HL-60 (cell line): ENCODE measurements around the gene C15orf61.

Experiments
- DNase-seq, 2 experiments: peaks; one replicate each; pipeline ENCODE4 v3.0.0-alpha.2; 2010 to 2020; ENCODE audit warnings: low read depth in 1 of 2, low spot score in 1 of 2
- H3K27ac ChIP-seq: fragments of 250-450 bp; sonication (Bioruptor Pico); replicated peaks from 2 replicates; pipeline ENCODE4 v1.5.1; 2020; ENCODE audit warnings: mild to moderate bottlenecking, moderate library complexity
- H3K27me3 ChIP-seq: fragments of 250-450 bp; sonication (Bioruptor Pico); 2 replicates; pipeline ENCODE4 v1.5.1; 2021; ENCODE audit warnings: mild to moderate bottlenecking, moderate library complexity; ENCODE audit not compliant: insufficient read depth, poor library complexity, severe bottlenecking
- H3K4me3 ChIP-seq: replicated peaks from 2 replicates; pipeline ENCODE4 v1.5.1; 2011; ENCODE audit warnings: mild to moderate bottlenecking, control low read depth, low read length; ENCODE audit not compliant: insufficient read depth
- GABPA ChIP-seq: IDR thresholded peaks from 2 replicates; pipeline ENCODE4 v1.6.1; 2012; ENCODE audit warnings: low read depth
- POLR2AphosphoS5 ChIP-seq: IDR thresholded peaks from 2 replicates; pipeline ENCODE4 v1.6.1; 2012; ENCODE audit warnings: low read depth
- SPI1 ChIP-seq: IDR thresholded peaks from 2 replicates; pipeline ENCODE4 v1.6.1; 2012; ENCODE audit warnings: low read depth, mild to moderate bottlenecking, borderline replicate concordance
- TF ChIP-seq, protein P1 (sequence below): IDR thresholded peaks from one replicate; pipeline ENCODE4 v1.5.1; 2011; ENCODE audit warnings: low read length, control low read depth, inconsistent platforms; ENCODE audit not compliant: insufficient read depth
- TF ChIP-seq, protein P2 (sequence below): IDR thresholded peaks from 2 replicates; pipeline ENCODE4 v1.6.1; 2012; ENCODE audit warnings: low read depth; ENCODE audit not compliant: insufficient replicate concordance

C15orf61 gene

GRCh38 chr15:67542420-67543347, 21.8 kb downstream of the C15orf61 start, which contains the start of gene MAP2K5:
Gene MAP2K5 (plus strand): TSS chr15:67542703. CDS start chr15:67543336, 633 bp downstream.
- Histone ChIP-seq H3K4me3 (peak within 1 kb of the TSS; percentile 72), H3K27ac (peak within 1 kb of the TSS; percentile 94), H3K27me3 (no peaks in the 10 kb centered on the region)
- no peak for TF ChIP-seq SPI1
- TF ChIP-seq GABPA, result peak; percentile 90
- TF ChIP-seq, protein P1, sequence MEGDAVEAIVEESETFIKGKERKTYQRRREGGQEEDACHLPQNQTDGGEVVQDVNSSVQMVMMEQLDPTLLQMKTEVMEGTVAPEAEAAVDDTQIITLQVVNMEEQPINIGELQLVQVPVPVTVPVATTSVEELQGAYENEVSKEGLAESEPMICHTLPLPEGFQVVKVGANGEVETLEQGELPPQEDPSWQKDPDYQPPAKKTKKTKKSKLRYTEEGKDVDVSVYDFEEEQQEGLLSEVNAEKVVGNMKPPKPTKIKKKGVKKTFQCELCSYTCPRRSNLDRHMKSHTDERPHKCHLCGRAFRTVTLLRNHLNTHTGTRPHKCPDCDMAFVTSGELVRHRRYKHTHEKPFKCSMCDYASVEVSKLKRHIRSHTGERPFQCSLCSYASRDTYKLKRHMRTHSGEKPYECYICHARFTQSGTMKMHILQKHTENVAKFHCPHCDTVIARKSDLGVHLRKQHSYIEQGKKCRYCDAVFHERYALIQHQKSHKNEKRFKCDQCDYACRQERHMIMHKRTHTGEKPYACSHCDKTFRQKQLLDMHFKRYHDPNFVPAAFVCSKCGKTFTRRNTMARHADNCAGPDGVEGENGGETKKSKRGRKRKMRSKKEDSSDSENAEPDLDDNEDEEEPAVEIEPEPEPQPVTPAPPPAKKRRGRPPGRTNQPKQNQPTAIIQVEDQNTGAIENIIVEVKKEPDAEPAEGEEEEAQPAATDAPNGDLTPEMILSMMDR, result no peak
- TF ChIP-seq, protein P2, sequence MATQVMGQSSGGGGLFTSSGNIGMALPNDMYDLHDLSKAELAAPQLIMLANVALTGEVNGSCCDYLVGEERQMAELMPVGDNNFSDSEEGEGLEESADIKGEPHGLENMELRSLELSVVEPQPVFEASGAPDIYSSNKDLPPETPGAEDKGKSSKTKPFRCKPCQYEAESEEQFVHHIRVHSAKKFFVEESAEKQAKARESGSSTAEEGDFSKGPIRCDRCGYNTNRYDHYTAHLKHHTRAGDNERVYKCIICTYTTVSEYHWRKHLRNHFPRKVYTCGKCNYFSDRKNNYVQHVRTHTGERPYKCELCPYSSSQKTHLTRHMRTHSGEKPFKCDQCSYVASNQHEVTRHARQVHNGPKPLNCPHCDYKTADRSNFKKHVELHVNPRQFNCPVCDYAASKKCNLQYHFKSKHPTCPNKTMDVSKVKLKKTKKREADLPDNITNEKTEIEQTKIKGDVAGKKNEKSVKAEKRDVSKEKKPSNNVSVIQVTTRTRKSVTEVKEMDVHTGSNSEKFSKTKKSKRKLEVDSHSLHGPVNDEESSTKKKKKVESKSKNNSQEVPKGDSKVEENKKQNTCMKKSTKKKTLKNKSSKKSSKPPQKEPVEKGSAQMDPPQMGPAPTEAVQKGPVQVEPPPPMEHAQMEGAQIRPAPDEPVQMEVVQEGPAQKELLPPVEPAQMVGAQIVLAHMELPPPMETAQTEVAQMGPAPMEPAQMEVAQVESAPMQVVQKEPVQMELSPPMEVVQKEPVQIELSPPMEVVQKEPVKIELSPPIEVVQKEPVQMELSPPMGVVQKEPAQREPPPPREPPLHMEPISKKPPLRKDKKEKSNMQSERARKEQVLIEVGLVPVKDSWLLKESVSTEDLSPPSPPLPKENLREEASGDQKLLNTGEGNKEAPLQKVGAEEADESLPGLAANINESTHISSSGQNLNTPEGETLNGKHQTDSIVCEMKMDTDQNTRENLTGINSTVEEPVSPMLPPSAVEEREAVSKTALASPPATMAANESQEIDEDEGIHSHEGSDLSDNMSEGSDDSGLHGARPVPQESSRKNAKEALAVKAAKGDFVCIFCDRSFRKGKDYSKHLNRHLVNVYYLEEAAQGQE, result peak; percentile 21
- TF ChIP-seq POLR2AphosphoS5, result peak; percentile 71
- DNase-seq, result peak; percentile 66 to 83

GRCh38 chr15:67543348-67543718, 22.4 kb downstream of the C15orf61 start:
- DNase-seq, result no peak
- no peaks in the 10 kb centered on the region for H3K27me3 ChIP-seq
- H3K27ac ChIP-seq, result peak overlapping the region; percentile 94
- H3K4me3 ChIP-seq, result peak overlapping the region; percentile 72
- TF ChIP-seq GABPA (no peak), POLR2AphosphoS5 (no peak)
- TF ChIP-seq, protein P1, result no peak

- no peak overlapping the region for H3K4me3 ChIP-seq
- no peak for DNase-seq
- H3K27me3 ChIP-seq, result no peaks in the 10 kb centered on the region
- TF ChIP-seq, protein P1, result no peak
- no peak for TF ChIP-seq GABPA
- no peak for TF ChIP-seq POLR2AphosphoS5
- no peak for TF ChIP-seq SPI1
- TF ChIP-seq, protein P2, result no peak
- H3K27ac ChIP-seq, result no peak overlapping the region
Observed at GRCh38 chr15:67544475-67544874, 23.5 kb downstream of the C15orf61 start.
